Mesendoderm (in vitro differentiated cells): Measurements from ENCODE around the gene FMNL3.
A peak's percentile ranks its signal among the peaks of the same experiment; 100 is the strongest.

Source experiments
- DNase-seq: peaks from one replicate; pipeline ENCODE4 v3.0.0; 2013
- H2AK5ac ChIP-seq: 2 replicates; pipeline ENCODE4 v1.6.1; 2013; ENCODE audit warnings: low read length, inconsistent platforms
- H2BK120ac ChIP-seq: 2 replicates; pipeline ENCODE4 v1.6.1; 2013; ENCODE audit warnings: low read depth, mild to moderate bottlenecking, low read length, moderate library complexity, mixed read lengths
- H2BK15ac ChIP-seq: replicated peaks from 2 replicates; pipeline ENCODE4 v1.6.1; 2013; ENCODE audit warnings: low read depth, mild to moderate bottlenecking, moderate library complexity
- H2BK5ac ChIP-seq: 2 replicates; pipeline ENCODE4 v1.6.1; 2013; ENCODE audit warnings: low read length, inconsistent platforms
- H3K18ac ChIP-seq: 2 replicates; pipeline ENCODE4 v1.6.1; 2013; ENCODE audit warnings: mild to moderate bottlenecking, low read length, mixed read lengths
- H3K23ac ChIP-seq: one replicate; pipeline ENCODE4 v1.6.1; 2013; ENCODE audit warnings: low read length
- H3K27ac ChIP-seq: 2 replicates; pipeline ENCODE4 v1.5.1; 2013; ENCODE audit warnings: low read depth, mild to moderate bottlenecking, inconsistent platforms, low read length, moderate library complexity
- H3K27me3 ChIP-seq: 2 replicates; pipeline ENCODE4 v1.6.1; 2013; ENCODE audit warnings: low read length, control low read depth, mild to moderate bottlenecking, inconsistent platforms; ENCODE audit not compliant: insufficient read depth, poor library complexity
- H3K36me3 ChIP-seq: 2 replicates; pipeline ENCODE4 v1.6.1; 2013; ENCODE audit warnings: low read length, inconsistent platforms; ENCODE audit not compliant: control insufficient read depth, insufficient read depth
- H3K4ac ChIP-seq: one replicate; pipeline ENCODE4 v1.6.1; 2013; ENCODE audit warnings: low read depth, mild to moderate bottlenecking, low read length, moderate library complexity
- H3K4me1 ChIP-seq: 2 replicates; pipeline ENCODE4 v1.6.1; 2013; ENCODE audit warnings: low read depth, low read length, inconsistent platforms; ENCODE audit not compliant: control insufficient read depth
- H3K4me2 ChIP-seq: 2 replicates; pipeline ENCODE4 v1.6.1; 2013; ENCODE audit warnings: low read length
- H3K4me3 ChIP-seq: 2 replicates; pipeline ENCODE4 v1.5.1; 2013; ENCODE audit warnings: mild to moderate bottlenecking, low read length
- H3K56ac ChIP-seq: one replicate; pipeline ENCODE4 v1.6.1; 2013; ENCODE audit warnings: low read length
- H3K79me1 ChIP-seq: 2 replicates; pipeline ENCODE4 v1.6.1; 2013; ENCODE audit warnings: low read length, inconsistent platforms
- H3K79me2 ChIP-seq: 2 replicates; pipeline ENCODE4 v1.6.1; 2013; ENCODE audit warnings: mild to moderate bottlenecking, low read length; ENCODE audit not compliant: control insufficient read depth, insufficient read depth
- H3K9ac ChIP-seq: 2 replicates; pipeline ENCODE4 v1.6.1; 2013; ENCODE audit warnings: low read length, inconsistent platforms
- H4K5ac ChIP-seq: one replicate; pipeline ENCODE4 v1.6.1; 2013; ENCODE audit warnings: low read length
- H4K8ac ChIP-seq: one replicate; pipeline ENCODE4 v1.6.1; 2013; ENCODE audit warnings: low read depth, mild to moderate bottlenecking, control low read depth, low read length, moderate library complexity
- WGBS: extraction: QIAGEN DNeasy Blood & Tissue Kit; methylation state at CpG from one replicate; pipeline ENCODE4 v1.1.7; 2013; ENCODE audit warnings: low lambda C conversion rate, missing lambda C conversion rate; ENCODE audit not compliant: insufficient coverage; ENCODE audit errors: extremely low coverage; 5-methylcytosine and 5-hydroxymethylcytosine counted together

Gene FMNL3

GRCh38 chr12:49665384-49665783, 41.8 kb downstream of the FMNL3 start:
- H3K56ac ChIP-seq = no peak overlapping the region
- no peak overlapping the region for H3K4ac ChIP-seq
- H3K79me2 ChIP-seq = no peaks in the 10 kb centered on the region
- H3K4me1 ChIP-seq = peaks cover 15% of the 10 kb centered on the region
- H2BK5ac ChIP-seq = no peak overlapping the region
- H4K5ac ChIP-seq = no peak overlapping the region
- WGBS = no CpG with 5 or more reads among the region's 2 CpGs
- H2BK120ac ChIP-seq = no peak overlapping the region
- DNase-seq = no peak
- no peak overlapping the region for H2BK15ac ChIP-seq
- no peaks in the 10 kb centered on the region for H3K36me3 ChIP-seq
- H3K4me3 ChIP-seq = no peak overlapping the region
- H3K79me1 ChIP-seq = peaks cover 4% of the 10 kb centered on the region
- no peak overlapping the region for H3K4me2 ChIP-seq
- no peak overlapping the region for H4K8ac ChIP-seq
- H3K27ac ChIP-seq = no peak overlapping the region
- no peak overlapping the region for H3K9ac ChIP-seq
- H3K27me3 ChIP-seq = no peaks in the 10 kb centered on the region
- H3K23ac ChIP-seq = no peak overlapping the region
- H3K18ac ChIP-seq = no peak overlapping the region
- H2AK5ac ChIP-seq = no peak overlapping the region

- Histone ChIP-seq H2BK120ac (no peak overlapping the region), H3K4me3 (no peak overlapping the region), H3K18ac (peak overlapping the region; percentile 13), H4K8ac (no peak overlapping the region), H3K36me3 (no peaks in the 10 kb centered on the region), H3K4me1 (peaks cover 15% of the 10 kb centered on the region), H3K56ac (peak overlapping the region; percentile 56), H2BK5ac (peak overlapping the region; percentile 17), H3K27ac (no peak overlapping the region), H2BK15ac (no peak overlapping the region), H4K5ac (no peak overlapping the region), H3K4ac (no peak overlapping the region), H3K9ac (no peak overlapping the region), H3K79me1 (peaks cover 4% of the 10 kb centered on the region), H3K79me2 (no peaks in the 10 kb centered on the region), H3K4me2 (no peak overlapping the region), H3K27me3 (no peaks in the 10 kb centered on the region), H2AK5ac (no peak overlapping the region), H3K23ac (peak overlapping the region; percentile 32)
- peak; percentile 83 for DNase-seq
- WGBS = 100% methylated on average over 1 of the region's 4 CpGs
Measured at GRCh38 chr12:49664591-49665239, 42.5 kb downstream of the FMNL3 start.

GRCh38 chr12:49664167-49664566, 43.0 kb downstream of the FMNL3 start:
- no peak for DNase-seq
- Histone ChIP-seq H3K27ac (no peak overlapping the region), H3K4me1 (peaks cover 15% of the 10 kb centered on the region)

GRCh38 chr12:49662998-49663843, 44.0 kb downstream of the FMNL3 start:
- H4K5ac ChIP-seq = no peak overlapping the region
- H3K79me2 ChIP-seq = no peaks in the 10 kb centered on the region
- no CpG with 5 or more reads among the region's 5 CpGs for WGBS
- no peaks in the 10 kb centered on the region for H3K79me1 ChIP-seq
- peak overlapping the region; percentile 49 for H2BK120ac ChIP-seq
- peak overlapping the region; percentile 88 for H3K27ac ChIP-seq
- no peaks in the 10 kb centered on the region for H3K27me3 ChIP-seq
- H3K23ac ChIP-seq = no peak overlapping the region
- H2BK15ac ChIP-seq = peak overlapping the region; percentile 25
- no peak overlapping the region for H3K4me3 ChIP-seq
- H3K18ac ChIP-seq = peak overlapping the region; percentile 88
- H3K9ac ChIP-seq = peak overlapping the region; percentile 62
- H3K56ac ChIP-seq = peak overlapping the region; percentile 92
- peak overlapping the region; percentile 98 for H2AK5ac ChIP-seq
- no peak overlapping the region for H4K8ac ChIP-seq
- H3K4me2 ChIP-seq = peak overlapping the region; percentile 10
- H3K4ac ChIP-seq = peak overlapping the region; percentile 98
- peak; percentile 98 for DNase-seq
- no peaks in the 10 kb centered on the region for H3K36me3 ChIP-seq
- peak overlapping the region; percentile 87 for H2BK5ac ChIP-seq
- H3K4me1 ChIP-seq = peaks cover 15% of the 10 kb centered on the region

More at GRCh38 chr12:49664167-49664566, 43.0 kb downstream of the FMNL3 start:
- H3K4me2 ChIP-seq = no peak overlapping the region
- no peak overlapping the region for H4K8ac ChIP-seq
- no peak overlapping the region for H2AK5ac ChIP-seq
- peak overlapping the region; percentile 13 for H3K18ac ChIP-seq
- peak overlapping the region; percentile 56 for H3K56ac ChIP-seq
- no peak overlapping the region for H2BK15ac ChIP-seq
- no CpG with 5 or more reads among the region's 4 CpGs for WGBS
- H3K36me3 ChIP-seq = no peaks in the 10 kb centered on the region
- H3K79me2 ChIP-seq = no peaks in the 10 kb centered on the region
- H3K4ac ChIP-seq = no peak overlapping the region
- H2BK120ac ChIP-seq = no peak overlapping the region
- no peak overlapping the region for H4K5ac ChIP-seq
- no peaks in the 10 kb centered on the region for H3K27me3 ChIP-seq
- H3K23ac ChIP-seq = no peak overlapping the region
- peak overlapping the region; percentile 17 for H2BK5ac ChIP-seq
- no peak overlapping the region for H3K9ac ChIP-seq
- H3K79me1 ChIP-seq = peaks cover 2% of the 10 kb centered on the region
- no peak overlapping the region for H3K4me3 ChIP-seq

GRCh38 chr12:49661746-49662145, 45.5 kb downstream of the FMNL3 start:
- H4K8ac ChIP-seq = no peak overlapping the region
- no peak overlapping the region for H3K9ac ChIP-seq
- no peaks in the 10 kb centered on the region for H3K79me2 ChIP-seq
- no peak overlapping the region for H2BK120ac ChIP-seq
- H2AK5ac ChIP-seq = no peak overlapping the region
- no peak overlapping the region for H3K4me3 ChIP-seq
- no peaks in the 10 kb centered on the region for H3K27me3 ChIP-seq
- H2BK15ac ChIP-seq = no peak overlapping the region
- WGBS = no CpG with 5 or more reads among the region's 3 CpGs
- H3K4me2 ChIP-seq = no peak overlapping the region
- H3K27ac ChIP-seq = no peak overlapping the region
- H2BK5ac ChIP-seq = no peak overlapping the region
- no peak overlapping the region for H3K56ac ChIP-seq
- H4K5ac ChIP-seq = no peak overlapping the region
- no peak overlapping the region for H3K18ac ChIP-seq
- H3K4me1 ChIP-seq = peaks cover 15% of the 10 kb centered on the region
- H3K79me1 ChIP-seq = no peaks in the 10 kb centered on the region
- H3K23ac ChIP-seq = no peak overlapping the region
- H3K36me3 ChIP-seq = peaks cover 5% of the 10 kb centered on the region
- DNase-seq = no peak
- no peak overlapping the region for H3K4ac ChIP-seq
